Mammary epithelial cell (primary cell): Measurements from ENCODE around the gene PACRGL.

Experiments used
- EZH2 ChIP-seq: IDR thresholded peaks from 2 replicates; pipeline ENCODE4 v1.6.1; 2012; ENCODE audit warnings: low read length, inconsistent platforms, borderline replicate concordance
- TF ChIP-seq, protein P1 (sequence below), 2 donors: IDR thresholded peaks in 1 of 2; conservative IDR thresholded peaks in 1 of 2; 2 replicates each; pipeline ENCODE4 v1.5.1; 2011 to 2012; ENCODE audit warnings: inconsistent platforms in 2 of 2, low read length in 2 of 2, mild to moderate bottlenecking in 2 of 2, control low read depth in 1 of 2, low read depth in 1 of 2; ENCODE audit not compliant: insufficient read depth in 1 of 2; ENCODE audit errors: extremely low read depth in 1 of 2

DNA sequence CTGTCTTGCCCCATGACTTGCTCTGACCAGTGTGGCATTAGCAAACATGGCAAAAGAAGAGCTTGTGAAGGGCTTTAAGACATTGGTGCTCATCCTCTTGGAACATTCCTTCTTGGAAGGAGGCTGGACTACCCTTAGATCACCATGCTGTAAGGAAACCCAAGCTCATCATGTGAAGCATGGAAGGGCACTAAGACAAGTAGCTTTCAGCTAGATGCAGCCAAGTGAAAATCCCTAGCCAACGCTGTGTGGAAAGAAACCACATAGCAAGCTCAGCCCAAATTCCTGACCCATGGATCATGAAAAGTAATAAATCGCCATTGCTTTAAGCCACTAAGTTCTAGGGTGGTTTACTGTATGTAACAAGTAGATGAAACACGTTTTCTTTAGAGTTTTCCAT lies 12.4 kb upstream of the PACRGL start:
- TF ChIP-seq, protein P1, sequence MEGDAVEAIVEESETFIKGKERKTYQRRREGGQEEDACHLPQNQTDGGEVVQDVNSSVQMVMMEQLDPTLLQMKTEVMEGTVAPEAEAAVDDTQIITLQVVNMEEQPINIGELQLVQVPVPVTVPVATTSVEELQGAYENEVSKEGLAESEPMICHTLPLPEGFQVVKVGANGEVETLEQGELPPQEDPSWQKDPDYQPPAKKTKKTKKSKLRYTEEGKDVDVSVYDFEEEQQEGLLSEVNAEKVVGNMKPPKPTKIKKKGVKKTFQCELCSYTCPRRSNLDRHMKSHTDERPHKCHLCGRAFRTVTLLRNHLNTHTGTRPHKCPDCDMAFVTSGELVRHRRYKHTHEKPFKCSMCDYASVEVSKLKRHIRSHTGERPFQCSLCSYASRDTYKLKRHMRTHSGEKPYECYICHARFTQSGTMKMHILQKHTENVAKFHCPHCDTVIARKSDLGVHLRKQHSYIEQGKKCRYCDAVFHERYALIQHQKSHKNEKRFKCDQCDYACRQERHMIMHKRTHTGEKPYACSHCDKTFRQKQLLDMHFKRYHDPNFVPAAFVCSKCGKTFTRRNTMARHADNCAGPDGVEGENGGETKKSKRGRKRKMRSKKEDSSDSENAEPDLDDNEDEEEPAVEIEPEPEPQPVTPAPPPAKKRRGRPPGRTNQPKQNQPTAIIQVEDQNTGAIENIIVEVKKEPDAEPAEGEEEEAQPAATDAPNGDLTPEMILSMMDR (conservative IDR thresholded peaks at IDR 0.05 in 1 of 2, IDR thresholded peaks at IDR 0.05 in 1 of 2; ENCODE audit: extremely low read depth in 1 of 2, insufficient read depth in 1 of 2, low read depth in 1 of 2, low read length in 2 of 2): no peak
- TF ChIP-seq EZH2: no peak
